HL-60 (cell line): Measurements from ENCODE around the gene MAS1L.

Experiments used
- DNase-seq, 2 experiments: peaks; one replicate each; pipeline ENCODE4 v3.0.0-alpha.2; 2010 to 2020; ENCODE audit warnings: low read depth in 1 of 2, low spot score in 1 of 2
- H3K27ac ChIP-seq: fragments of 250-450 bp; sonication (Bioruptor Pico); replicated peaks from 2 replicates; pipeline ENCODE4 v1.5.1; 2020; ENCODE audit warnings: mild to moderate bottlenecking, moderate library complexity
- H3K27me3 ChIP-seq: fragments of 250-450 bp; sonication (Bioruptor Pico); 2 replicates; pipeline ENCODE4 v1.5.1; 2021; ENCODE audit warnings: mild to moderate bottlenecking, moderate library complexity; ENCODE audit not compliant: insufficient read depth, poor library complexity, severe bottlenecking
- H3K4me3 ChIP-seq: replicated peaks from 2 replicates; pipeline ENCODE4 v1.5.1; 2011; ENCODE audit warnings: mild to moderate bottlenecking, control low read depth, low read length; ENCODE audit not compliant: insufficient read depth
- GABPA ChIP-seq: IDR thresholded peaks from 2 replicates; pipeline ENCODE4 v1.6.1; 2012; ENCODE audit warnings: low read depth
- POLR2AphosphoS5 ChIP-seq: IDR thresholded peaks from 2 replicates; pipeline ENCODE4 v1.6.1; 2012; ENCODE audit warnings: low read depth
- SPI1 ChIP-seq: IDR thresholded peaks from 2 replicates; pipeline ENCODE4 v1.6.1; 2012; ENCODE audit warnings: low read depth, mild to moderate bottlenecking, borderline replicate concordance
- TF ChIP-seq, protein P1 (sequence below): IDR thresholded peaks from 2 replicates; pipeline ENCODE4 v1.6.1; 2012; ENCODE audit warnings: low read depth; ENCODE audit not compliant: insufficient replicate concordance
- TF ChIP-seq, protein P2 (sequence below): IDR thresholded peaks from one replicate; pipeline ENCODE4 v1.5.1; 2011; ENCODE audit warnings: low read length, control low read depth, inconsistent platforms; ENCODE audit not compliant: insufficient read depth

Gene MAS1L

DNA sequence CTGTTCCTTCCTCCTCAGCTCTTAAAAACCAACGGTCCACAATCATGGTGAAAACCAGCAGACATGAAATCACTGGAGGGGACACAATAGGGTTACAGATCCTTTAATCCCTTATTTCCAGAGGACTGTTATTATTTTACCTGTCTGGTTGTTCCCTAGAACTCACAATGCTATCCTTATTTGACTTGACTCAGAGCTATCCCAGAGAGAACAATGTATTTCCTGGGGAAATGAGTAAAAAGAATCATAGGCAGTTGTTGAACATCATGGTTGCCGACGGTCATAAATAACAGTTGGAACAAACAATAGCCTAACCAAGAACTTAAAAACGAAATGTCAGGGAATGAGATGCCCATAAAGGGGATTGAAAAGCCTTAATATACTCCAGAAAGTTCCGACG is 21.5 kb downstream of the MAS1L start:
- Histone ChIP-seq H3K27ac (no peak overlapping the region), H3K27me3 (peaks cover 3% of the 10 kb centered on the region), H3K4me3 (no peak overlapping the region)
- no peak for DNase-seq
- TF ChIP-seq SPI1, result no peak
- TF ChIP-seq GABPA, result no peak
- TF ChIP-seq, protein P1, sequence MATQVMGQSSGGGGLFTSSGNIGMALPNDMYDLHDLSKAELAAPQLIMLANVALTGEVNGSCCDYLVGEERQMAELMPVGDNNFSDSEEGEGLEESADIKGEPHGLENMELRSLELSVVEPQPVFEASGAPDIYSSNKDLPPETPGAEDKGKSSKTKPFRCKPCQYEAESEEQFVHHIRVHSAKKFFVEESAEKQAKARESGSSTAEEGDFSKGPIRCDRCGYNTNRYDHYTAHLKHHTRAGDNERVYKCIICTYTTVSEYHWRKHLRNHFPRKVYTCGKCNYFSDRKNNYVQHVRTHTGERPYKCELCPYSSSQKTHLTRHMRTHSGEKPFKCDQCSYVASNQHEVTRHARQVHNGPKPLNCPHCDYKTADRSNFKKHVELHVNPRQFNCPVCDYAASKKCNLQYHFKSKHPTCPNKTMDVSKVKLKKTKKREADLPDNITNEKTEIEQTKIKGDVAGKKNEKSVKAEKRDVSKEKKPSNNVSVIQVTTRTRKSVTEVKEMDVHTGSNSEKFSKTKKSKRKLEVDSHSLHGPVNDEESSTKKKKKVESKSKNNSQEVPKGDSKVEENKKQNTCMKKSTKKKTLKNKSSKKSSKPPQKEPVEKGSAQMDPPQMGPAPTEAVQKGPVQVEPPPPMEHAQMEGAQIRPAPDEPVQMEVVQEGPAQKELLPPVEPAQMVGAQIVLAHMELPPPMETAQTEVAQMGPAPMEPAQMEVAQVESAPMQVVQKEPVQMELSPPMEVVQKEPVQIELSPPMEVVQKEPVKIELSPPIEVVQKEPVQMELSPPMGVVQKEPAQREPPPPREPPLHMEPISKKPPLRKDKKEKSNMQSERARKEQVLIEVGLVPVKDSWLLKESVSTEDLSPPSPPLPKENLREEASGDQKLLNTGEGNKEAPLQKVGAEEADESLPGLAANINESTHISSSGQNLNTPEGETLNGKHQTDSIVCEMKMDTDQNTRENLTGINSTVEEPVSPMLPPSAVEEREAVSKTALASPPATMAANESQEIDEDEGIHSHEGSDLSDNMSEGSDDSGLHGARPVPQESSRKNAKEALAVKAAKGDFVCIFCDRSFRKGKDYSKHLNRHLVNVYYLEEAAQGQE, result no peak

DNA sequence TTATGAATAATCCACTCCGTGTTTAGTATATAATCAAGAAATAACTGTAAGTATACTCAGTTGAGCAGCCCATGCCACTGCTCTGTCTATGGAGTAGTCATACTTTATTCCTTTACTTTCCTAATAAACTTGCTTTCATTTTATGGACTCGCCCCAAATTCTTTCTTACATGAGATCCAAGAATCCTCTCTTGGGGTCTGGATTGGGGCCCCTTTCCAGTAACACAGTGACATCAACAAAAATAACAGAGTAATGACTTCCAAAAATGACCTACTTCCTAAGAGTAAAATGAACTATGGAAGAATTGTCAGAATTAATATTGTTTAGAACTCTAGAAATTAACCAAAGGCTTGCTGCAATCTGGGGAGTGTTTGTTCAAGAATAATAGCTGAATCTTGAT is 22.0 kb downstream of the MAS1L start:
- no peak for DNase-seq
- H3K4me3 ChIP-seq, result no peak overlapping the region
- H3K27me3 ChIP-seq, result peaks cover 3% of the 10 kb centered on the region
- H3K27ac ChIP-seq, result no peak overlapping the region
- TF ChIP-seq POLR2AphosphoS5 (no peak), SPI1 (no peak), GABPA (no peak)
- TF ChIP-seq, protein P1, result no peak
- TF ChIP-seq, protein P2, sequence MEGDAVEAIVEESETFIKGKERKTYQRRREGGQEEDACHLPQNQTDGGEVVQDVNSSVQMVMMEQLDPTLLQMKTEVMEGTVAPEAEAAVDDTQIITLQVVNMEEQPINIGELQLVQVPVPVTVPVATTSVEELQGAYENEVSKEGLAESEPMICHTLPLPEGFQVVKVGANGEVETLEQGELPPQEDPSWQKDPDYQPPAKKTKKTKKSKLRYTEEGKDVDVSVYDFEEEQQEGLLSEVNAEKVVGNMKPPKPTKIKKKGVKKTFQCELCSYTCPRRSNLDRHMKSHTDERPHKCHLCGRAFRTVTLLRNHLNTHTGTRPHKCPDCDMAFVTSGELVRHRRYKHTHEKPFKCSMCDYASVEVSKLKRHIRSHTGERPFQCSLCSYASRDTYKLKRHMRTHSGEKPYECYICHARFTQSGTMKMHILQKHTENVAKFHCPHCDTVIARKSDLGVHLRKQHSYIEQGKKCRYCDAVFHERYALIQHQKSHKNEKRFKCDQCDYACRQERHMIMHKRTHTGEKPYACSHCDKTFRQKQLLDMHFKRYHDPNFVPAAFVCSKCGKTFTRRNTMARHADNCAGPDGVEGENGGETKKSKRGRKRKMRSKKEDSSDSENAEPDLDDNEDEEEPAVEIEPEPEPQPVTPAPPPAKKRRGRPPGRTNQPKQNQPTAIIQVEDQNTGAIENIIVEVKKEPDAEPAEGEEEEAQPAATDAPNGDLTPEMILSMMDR, result no peak

DNA sequence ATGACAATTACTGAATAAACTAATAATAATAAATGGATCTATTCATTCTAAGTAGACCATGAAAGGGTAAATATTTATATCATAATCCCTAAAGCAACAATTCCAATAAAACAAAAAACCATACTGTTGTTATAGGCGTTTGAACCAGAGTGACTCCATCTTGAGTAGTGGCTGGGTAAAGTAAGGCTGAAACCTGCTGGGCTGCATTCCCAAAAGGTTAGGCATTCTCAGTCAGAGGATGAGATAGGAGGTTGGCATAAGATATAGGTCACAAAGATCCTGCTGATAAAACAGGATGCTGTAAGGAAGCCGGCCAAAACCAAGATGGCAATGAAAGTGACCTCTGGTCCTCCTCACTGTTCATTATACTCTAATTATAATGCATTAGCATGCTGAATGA is 22.5 kb downstream of the MAS1L start:
- TF ChIP-seq POLR2AphosphoS5 (no peak), GABPA (no peak), SPI1 (no peak)
- TF ChIP-seq, protein P2, result no peak
- DNase-seq, result no peak
- no peak overlapping the region for H3K27ac ChIP-seq

DNA sequence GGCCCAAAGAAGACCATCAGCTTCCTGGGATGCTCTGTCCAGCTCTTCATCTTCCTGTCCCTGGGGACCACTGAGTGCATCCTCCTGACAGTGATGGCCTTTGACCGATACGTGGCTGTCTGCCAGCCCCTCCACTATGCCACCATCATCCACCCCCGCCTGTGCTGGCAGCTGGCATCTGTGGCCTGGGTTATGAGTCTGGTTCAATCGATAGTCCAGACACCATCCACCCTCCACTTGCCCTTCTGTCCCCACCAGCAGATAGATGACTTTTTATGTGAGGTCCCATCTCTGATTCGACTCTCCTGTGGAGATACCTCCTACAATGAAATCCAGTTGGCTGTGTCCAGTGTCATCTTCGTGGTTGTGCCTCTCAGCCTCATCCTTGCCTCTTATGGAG is 25.7 kb downstream of the MAS1L start:
- TF ChIP-seq GABPA (no peak), SPI1 (no peak), POLR2AphosphoS5 (no peak)
- TF ChIP-seq, protein P1, result no peak
- TF ChIP-seq, protein P2, result no peak
- no peak for DNase-seq
- H3K27ac ChIP-seq, result no peak overlapping the region

More for the DNA sequence above, 22.5 kb downstream of the MAS1L start:
- peaks cover 3% of the 10 kb centered on the region for H3K27me3 ChIP-seq
- H3K4me3 ChIP-seq, result no peak overlapping the region

More for the DNA sequence above, 25.7 kb downstream of the MAS1L start:
- Histone ChIP-seq H3K27me3 (no peaks in the 10 kb centered on the region), H3K4me3 (no peak overlapping the region)
